ENCODE measurements around the gene ZNF197.
"Not testable (repeated sequence)": the region's sequence is repeated elsewhere in the genome, so short reads cannot be mapped to it uniquely, and the experiment has no call there.

DNA sequence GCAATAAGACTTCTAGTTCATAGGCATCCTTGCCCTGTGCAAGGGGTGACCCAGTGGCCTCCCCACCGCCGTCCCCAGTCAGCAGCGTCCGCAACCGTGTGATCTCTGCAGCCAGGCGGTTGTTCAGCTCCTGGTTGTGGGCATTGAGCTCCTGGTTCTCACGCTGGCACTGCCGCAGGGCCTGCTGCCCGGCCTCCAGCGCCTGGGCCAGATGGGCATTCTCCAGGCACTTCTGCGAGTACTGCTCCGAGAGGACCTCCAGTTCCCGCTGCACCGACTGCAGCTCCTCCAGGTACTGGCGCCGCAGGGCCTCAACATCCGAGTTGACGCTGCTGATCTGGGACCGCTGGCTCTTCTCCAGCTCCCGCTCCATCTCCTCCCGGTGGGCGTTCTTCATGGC lies 46.5 kb upstream of the ZNF197 start:
- TF ChIP-seq, protein P1, sequence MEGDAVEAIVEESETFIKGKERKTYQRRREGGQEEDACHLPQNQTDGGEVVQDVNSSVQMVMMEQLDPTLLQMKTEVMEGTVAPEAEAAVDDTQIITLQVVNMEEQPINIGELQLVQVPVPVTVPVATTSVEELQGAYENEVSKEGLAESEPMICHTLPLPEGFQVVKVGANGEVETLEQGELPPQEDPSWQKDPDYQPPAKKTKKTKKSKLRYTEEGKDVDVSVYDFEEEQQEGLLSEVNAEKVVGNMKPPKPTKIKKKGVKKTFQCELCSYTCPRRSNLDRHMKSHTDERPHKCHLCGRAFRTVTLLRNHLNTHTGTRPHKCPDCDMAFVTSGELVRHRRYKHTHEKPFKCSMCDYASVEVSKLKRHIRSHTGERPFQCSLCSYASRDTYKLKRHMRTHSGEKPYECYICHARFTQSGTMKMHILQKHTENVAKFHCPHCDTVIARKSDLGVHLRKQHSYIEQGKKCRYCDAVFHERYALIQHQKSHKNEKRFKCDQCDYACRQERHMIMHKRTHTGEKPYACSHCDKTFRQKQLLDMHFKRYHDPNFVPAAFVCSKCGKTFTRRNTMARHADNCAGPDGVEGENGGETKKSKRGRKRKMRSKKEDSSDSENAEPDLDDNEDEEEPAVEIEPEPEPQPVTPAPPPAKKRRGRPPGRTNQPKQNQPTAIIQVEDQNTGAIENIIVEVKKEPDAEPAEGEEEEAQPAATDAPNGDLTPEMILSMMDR (conservative IDR thresholded peaks at IDR 0.05; ENCODE audit: low read length): not testable (repeated sequence)
- not testable (repeated sequence) for TF ChIP-seq EZH2phosphoT487 (IDR thresholded peaks at IDR 0.05; ENCODE audit: borderline replicate concordance, low read depth, low read length)

Measured in OCI-LY7 (cell line).